ENCODE data around the gene CSH1. TPM values are rescaled to one million over a fixed set of nuclear protein-coding genes. Genes with fewer than 3 reads are reported as not detected.

Gene CSH1
- total and polyA plus RNA-seq, 4 donors, result not detected

- Histone ChIP-seq H3K36me3 (ENCODE audit: control insufficient read depth in 4 of 4, insufficient read depth in 4 of 4, low read length in 4 of 4) (no peaks in the 10 kb centered on the region), H3K4me1 (ENCODE audit: control insufficient read depth in 5 of 5, insufficient read depth in 5 of 5, low read length in 5 of 5) (peaks cover 0 to 4% (median 0%) of the 10 kb centered on the region in 5 donors), H3K27me3 (ENCODE audit: control insufficient read depth in 3 of 3, insufficient read depth in 3 of 3, low read length in 2 of 3) (no peaks in the 10 kb centered on the region), H3K4me3 (no peak overlapping the region), H3K27ac (ENCODE audit: low read depth in 1 of 2, low read length in 1 of 2) (no peak overlapping the region), H3K9me3 (ENCODE audit: control insufficient read depth in 4 of 4, insufficient read depth in 3 of 4, low read length in 3 of 4) (no peaks in the 10 kb centered on the region), H3K9ac (ENCODE audit: insufficient read depth in 1 of 2, low read length in 2 of 2) (no peak overlapping the region)
- no peak for TF ChIP-seq CTCF (IDR thresholded peaks at IDR 0.05; ENCODE audit: control extremely low read depth, extremely low read depth)
- WGBS, 2 donors, result 93 to 94% methylated on average over 12 of the region's 12 CpGs
- DNase-seq (no peak), ATAC-seq (ENCODE audit: insufficient read depth, low FRiP score) (no peak)
Observed at GRCh38 chr17:63941162-63941561, 44.8 kb upstream of the CSH1 start.

- Histone ChIP-seq H3K9me3 (ENCODE audit: control insufficient read depth in 4 of 4, insufficient read depth in 3 of 4, low read length in 3 of 4) (no peaks in the 10 kb centered on the region), H3K27ac (ENCODE audit: low read depth in 1 of 2, low read length in 1 of 2) (no peak overlapping the region), H3K36me3 (ENCODE audit: control insufficient read depth in 4 of 4, insufficient read depth in 4 of 4, low read length in 4 of 4) (no peaks in the 10 kb centered on the region), H3K4me1 (ENCODE audit: control insufficient read depth in 5 of 5, insufficient read depth in 5 of 5, low read length in 5 of 5) (no peaks in the 10 kb centered on the region), H3K4me3 (no peak overlapping the region), H3K9ac (ENCODE audit: insufficient read depth in 1 of 2, low read length in 2 of 2) (no peak overlapping the region), H3K27me3 (ENCODE audit: control insufficient read depth in 3 of 3, insufficient read depth in 3 of 3, low read length in 2 of 3) (no peaks in the 10 kb centered on the region)
- WGBS, 2 donors, result 96 to 97% methylated on average over 14 of the region's 14 CpGs
- DNase-seq, result no peak
- TF ChIP-seq CTCF (IDR thresholded peaks at IDR 0.05; ENCODE audit: control extremely low read depth, extremely low read depth), result no peak
- no peak for ATAC-seq (ENCODE audit: insufficient read depth, low FRiP score)
Observed at GRCh38 chr17:63940584-63940983, 44.2 kb upstream of the CSH1 start.

- no peak for ATAC-seq (ENCODE audit: insufficient read depth, low FRiP score)
- WGBS, 2 donors, result 86 to 88% methylated on average over 6 of the region's 6 CpGs
Observed at GRCh38 chr17:63939884-63940283, 43.5 kb upstream of the CSH1 start.

More at GRCh38 chr17:63939884-63940283, 43.5 kb upstream of the CSH1 start:
- H3K9ac ChIP-seq (ENCODE audit: insufficient read depth in 1 of 2, low read length in 2 of 2), result no peak overlapping the region
- DNase-seq, result no peak
- no peak overlapping the region for H3K4me3 ChIP-seq
- no peak overlapping the region for H3K27ac ChIP-seq (ENCODE audit: low read depth in 1 of 2, low read length in 1 of 2)
- H3K4me1 ChIP-seq (ENCODE audit: control insufficient read depth in 5 of 5, insufficient read depth in 5 of 5, low read length in 5 of 5), result no peaks in the 10 kb centered on the region
- H3K27me3 ChIP-seq (ENCODE audit: control insufficient read depth in 3 of 3, insufficient read depth in 3 of 3, low read length in 2 of 3), result no peaks in the 10 kb centered on the region
- no peak for TF ChIP-seq CTCF (IDR thresholded peaks at IDR 0.05; ENCODE audit: control extremely low read depth, extremely low read depth)
- H3K36me3 ChIP-seq (ENCODE audit: control insufficient read depth in 4 of 4, insufficient read depth in 4 of 4, low read length in 4 of 4), result no peaks in the 10 kb centered on the region
- no peaks in the 10 kb centered on the region for H3K9me3 ChIP-seq (ENCODE audit: control insufficient read depth in 4 of 4, insufficient read depth in 3 of 4, low read length in 3 of 4)
